GM19351 (cell line): ENCODE measurements around the gene CSPG5.

Experiments used
- ATAC-seq: cut with Tn5 transposase; IDR thresholded peaks from one replicate; pipeline ENCODE4 v1.9.1; 2021; ENCODE audit warnings: mild to moderate bottlenecking, moderate library complexity; ENCODE audit not compliant: unreplicated experiment

The CSPG5 gene

DNA sequence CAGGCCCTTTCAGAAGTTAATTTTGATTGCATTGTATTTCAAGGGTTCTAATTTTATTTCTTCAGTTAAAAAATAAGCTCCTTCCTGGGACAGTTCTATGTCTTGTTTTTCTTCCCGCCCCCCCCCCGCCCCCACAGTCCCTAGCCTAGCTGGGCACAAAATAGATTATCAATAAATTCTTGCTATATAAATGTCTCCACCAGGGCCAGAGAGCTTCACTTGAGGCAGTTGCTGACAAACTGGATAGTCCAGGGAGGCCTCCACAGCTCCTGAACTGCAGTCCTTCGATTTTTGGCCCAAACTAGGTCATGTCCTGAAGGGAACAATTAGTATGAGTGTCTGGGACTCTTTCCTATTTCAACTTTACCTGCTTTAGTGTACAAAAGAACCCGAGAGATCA lies 9.9 kb upstream of the CSPG5 start:
- no peak for ATAC-seq

- no peak for ATAC-seq
These were observed 9.4 kb upstream of the CSPG5 start for GRCh38 chr3:47588053-47588452.

- ATAC-seq: no peak
These were observed 8.1 kb upstream of the CSPG5 start for GRCh38 chr3:47586746-47587145.

GRCh38 chr3:47583320-47584075 lies 4.8 kb upstream of the CSPG5 start:
- no peak for ATAC-seq

- no peak for ATAC-seq
These were observed 3.2 kb upstream of the CSPG5 start for GRCh38 chr3:47581835-47582234.

- no peak for ATAC-seq
These were observed 2.8 kb upstream of the CSPG5 start for GRCh38 chr3:47581422-47581821.

- no peak for ATAC-seq
These were observed 1.8 kb upstream of the CSPG5 start for GRCh38 chr3:47580481-47580880.

- no peak for ATAC-seq
These were observed 1.2 kb upstream of the CSPG5 start for GRCh38 chr3:47579875-47580274.

DNA sequence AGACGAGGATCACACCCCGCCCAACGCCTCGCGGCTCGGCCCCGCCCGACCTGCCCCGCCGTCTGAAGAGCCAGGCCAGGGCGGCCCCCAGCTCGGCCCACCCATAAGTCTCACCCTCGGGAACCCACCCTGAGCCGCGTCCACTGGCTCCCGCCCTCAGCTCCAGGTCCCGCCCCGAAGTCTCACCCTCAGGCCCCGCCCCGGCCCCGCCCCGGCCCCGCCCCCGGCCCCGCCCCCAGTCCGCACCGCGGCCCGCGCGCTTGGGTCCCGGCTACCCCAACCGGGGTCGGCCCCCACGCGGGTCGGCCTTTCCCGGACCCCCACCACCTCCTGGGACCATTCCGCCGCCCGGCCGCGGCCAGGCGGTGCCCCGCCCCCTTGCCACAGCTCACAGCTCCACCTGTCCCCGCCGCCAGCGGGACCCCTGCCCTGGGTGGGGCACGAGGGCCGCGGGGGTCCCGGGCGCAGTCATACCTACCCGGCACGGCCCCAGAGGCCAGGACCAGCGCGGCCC lies 489 bp downstream of the CSPG5 start:
- peak; percentile 45 for ATAC-seq

- no peak for ATAC-seq
These were observed 1.0 kb downstream of the CSPG5 start for GRCh38 chr3:47577583-47578118.

DNA sequence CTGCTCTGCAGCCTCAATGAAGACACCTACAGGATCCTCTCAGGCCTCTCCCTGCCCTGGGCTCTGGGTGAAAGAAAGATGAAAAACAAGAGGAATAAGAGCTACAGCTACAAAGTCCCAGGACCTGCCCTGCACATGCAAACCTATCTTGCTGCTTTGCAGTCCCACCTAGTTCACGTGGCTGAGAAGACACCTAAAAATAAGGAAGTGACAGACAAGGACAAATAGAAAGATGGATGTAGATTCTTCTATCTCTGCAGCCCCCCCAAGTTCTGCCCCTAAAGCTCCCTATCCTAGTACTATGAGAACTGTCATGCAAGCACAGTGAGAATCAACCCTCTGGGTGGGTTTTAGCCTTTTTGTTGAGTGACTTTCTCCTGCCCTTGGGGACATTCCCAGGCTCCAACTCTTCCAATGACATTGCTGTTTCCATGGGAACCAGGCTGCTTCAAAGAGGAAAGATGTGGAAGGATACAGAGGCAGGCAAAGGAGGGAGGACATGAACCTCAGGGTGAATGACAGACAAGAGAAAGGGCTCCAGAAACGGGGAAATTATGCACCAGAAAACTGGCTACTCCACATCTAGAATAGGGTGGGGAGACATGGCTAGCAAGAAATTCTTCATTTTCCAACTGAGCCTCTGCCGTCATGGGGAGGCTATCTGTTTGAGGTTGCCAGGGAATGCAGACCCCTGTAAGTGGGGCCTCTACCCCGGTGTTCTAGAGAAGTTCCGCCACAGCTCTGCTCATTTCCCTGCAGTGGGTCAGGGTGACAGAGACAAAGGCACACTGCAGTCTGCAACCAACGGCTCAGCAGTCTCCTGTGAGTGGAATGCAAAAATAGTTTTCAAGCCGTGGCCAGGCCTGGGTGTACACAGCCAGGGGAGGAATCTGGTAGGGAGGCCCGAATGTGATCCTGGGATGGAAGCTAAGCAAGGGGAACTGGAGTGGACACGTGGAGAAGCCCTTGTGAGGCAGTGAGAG lies 5.2 kb downstream of the CSPG5 start:
- no peak for ATAC-seq

- no peak for ATAC-seq
These were observed 7.1 kb downstream of the CSPG5 start for GRCh38 chr3:47571391-47572175.

- ATAC-seq: no peak
These were observed 9.8 kb downstream of the CSPG5 start for GRCh38 chr3:47568901-47569300.

- no peak for ATAC-seq
These were observed 11.5 kb downstream of the CSPG5 start for GRCh38 chr3:47567149-47567548.

DNA sequence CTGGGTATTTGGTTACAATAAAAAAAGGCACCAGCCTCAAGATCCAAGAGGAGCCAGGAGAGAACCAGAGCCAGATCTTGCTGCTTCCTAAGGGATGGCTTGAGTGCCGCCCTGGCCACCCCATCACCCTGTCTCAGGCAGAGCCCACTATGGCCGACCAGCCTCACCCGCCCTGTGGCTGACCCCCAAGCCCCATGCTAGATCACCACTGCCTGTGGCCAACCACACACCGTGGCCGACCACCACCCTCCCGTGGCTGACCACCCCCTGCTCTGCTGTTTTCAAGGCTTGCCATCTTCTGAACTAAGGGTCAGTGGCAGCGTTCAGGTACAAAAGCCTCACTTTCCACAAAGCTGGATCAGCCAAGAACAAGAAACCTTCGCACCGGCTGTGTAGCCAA lies 12.0 kb downstream of the CSPG5 start:
- no peak for ATAC-seq

DNA sequence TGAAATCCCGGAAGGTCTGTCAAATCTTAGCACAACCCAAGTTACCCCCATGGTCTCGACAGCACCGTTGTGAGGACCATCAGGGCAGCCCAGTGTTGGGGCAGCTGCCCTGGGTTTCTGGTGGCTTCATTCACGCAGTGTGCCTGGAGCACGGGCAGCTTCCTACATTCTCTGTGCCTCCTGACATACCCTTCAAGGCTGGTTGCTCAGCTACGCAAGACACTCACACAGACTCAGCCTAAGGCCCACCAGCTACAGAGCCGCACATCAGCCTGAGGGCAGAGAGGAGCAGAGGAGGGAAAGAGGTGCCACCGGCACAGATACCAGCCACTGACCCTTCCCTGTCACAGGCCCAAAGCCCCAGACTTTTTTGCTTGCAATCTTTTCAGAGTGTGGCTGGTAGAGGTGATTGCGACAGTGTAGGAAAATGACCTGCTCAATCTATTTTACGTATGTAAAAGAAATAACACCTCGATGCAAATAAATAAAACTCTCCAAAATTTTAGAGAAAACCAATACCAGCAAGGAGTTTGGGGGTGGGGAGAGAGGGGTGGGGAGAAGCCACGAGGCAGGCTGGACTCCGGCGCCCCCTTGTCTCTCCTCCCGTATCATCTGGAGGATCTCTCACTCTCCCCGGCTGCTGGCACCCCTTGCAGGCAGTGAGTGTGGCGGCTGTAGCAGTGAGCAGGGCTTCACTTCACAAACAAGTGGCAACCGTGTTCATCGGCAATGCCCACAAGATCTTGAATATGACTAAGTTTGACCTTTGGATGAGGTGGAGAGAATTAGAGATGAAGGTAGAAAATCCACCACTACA lies 12.7 kb downstream of the CSPG5 start:
- ATAC-seq: no peak

GRCh38 chr3:47556351-47556750 lies 22.3 kb downstream of the CSPG5 start:
- ATAC-seq: no peak

- ATAC-seq: no peak
These were observed 24.3 kb downstream of the CSPG5 start for GRCh38 chr3:47554335-47554734.

- no peak for ATAC-seq
These were observed 25.3 kb downstream of the CSPG5 start for GRCh38 chr3:47553407-47553806.
